WTC11 (cell line): ENCODE measurements around the gene CGB2.
"Not testable (repeated sequence)": the region's sequence is repeated elsewhere in the genome, so short reads cannot be mapped to it uniquely, and the experiment has no call there.

Experiments used
- CREB1 ChIP-seq: sonication (generic); formaldehyde crosslinking; IDR thresholded peaks from 2 replicates; pipeline ENCODE4 v1.8.0; 2023; ENCODE audit warnings: mild to moderate bottlenecking, missing genetic modification reagents
- ESRRA ChIP-seq: sonication (generic); formaldehyde crosslinking; IDR thresholded peaks from 2 replicates; pipeline ENCODE4 v1.8.1; 2022; ENCODE audit warnings: mild to moderate bottlenecking, missing genetic modification reagents, borderline replicate concordance
- IRF2 ChIP-seq: sonication (generic); formaldehyde crosslinking; IDR thresholded peaks from 2 replicates; pipeline ENCODE4 v1.8.0; 2022; ENCODE audit warnings: low read depth, missing genetic modification reagents, borderline replicate concordance
- MAX ChIP-seq: sonication (generic); formaldehyde crosslinking; IDR thresholded peaks from 2 replicates; pipeline ENCODE4 v1.8.0; 2022; ENCODE audit warnings: mild to moderate bottlenecking, missing genetic modification reagents
- NR2C2 ChIP-seq: sonication (generic); formaldehyde crosslinking; IDR thresholded peaks from 2 replicates; pipeline ENCODE4 v1.8.0; 2022; ENCODE audit warnings: mild to moderate bottlenecking, missing genetic modification reagents
- USF2 ChIP-seq: sonication (generic); formaldehyde crosslinking; IDR thresholded peaks from 2 replicates; pipeline ENCODE4 v1.8.1; 2023; ENCODE audit warnings: mild to moderate bottlenecking, missing genetic modification reagents, moderate library complexity
- ZNF423 ChIP-seq: fragments of 250-450 bp; sonication (Bioruptor Pico); IDR thresholded peaks from 2 replicates; pipeline ENCODE4 v2.1.2; 2022; ENCODE audit warnings: mild to moderate bottlenecking, moderate library complexity
- TF ChIP-seq, protein P1 (sequence below): fragments of 200-600 bp; IDR thresholded peaks from 2 replicates; pipeline ENCODE4 v1.8.0; 2022; ENCODE audit warnings: antibody characterized with exemption
- TF ChIP-seq, protein P2 (sequence below): sonication (generic); formaldehyde crosslinking; IDR thresholded peaks from 2 replicates; pipeline ENCODE4 v1.8.0; 2022; ENCODE audit warnings: missing genetic modification reagents
- TF ChIP-seq, protein P3 (sequence below): sonication (generic); formaldehyde crosslinking; IDR thresholded peaks from 2 replicates; pipeline ENCODE4 v1.8.1; 2023; ENCODE audit warnings: mild to moderate bottlenecking, missing genetic modification reagents

- not testable (repeated sequence) for TF ChIP-seq MAX (CRISPR knock-in tag); CREB1 (CRISPR knock-in tag); ESRRA (CRISPR knock-in tag); ZNF423 (CRISPR knock-in tag); IRF2 (CRISPR knock-in tag); USF2; NR2C2 (CRISPR knock-in tag)
- TF ChIP-seq, protein P1, sequence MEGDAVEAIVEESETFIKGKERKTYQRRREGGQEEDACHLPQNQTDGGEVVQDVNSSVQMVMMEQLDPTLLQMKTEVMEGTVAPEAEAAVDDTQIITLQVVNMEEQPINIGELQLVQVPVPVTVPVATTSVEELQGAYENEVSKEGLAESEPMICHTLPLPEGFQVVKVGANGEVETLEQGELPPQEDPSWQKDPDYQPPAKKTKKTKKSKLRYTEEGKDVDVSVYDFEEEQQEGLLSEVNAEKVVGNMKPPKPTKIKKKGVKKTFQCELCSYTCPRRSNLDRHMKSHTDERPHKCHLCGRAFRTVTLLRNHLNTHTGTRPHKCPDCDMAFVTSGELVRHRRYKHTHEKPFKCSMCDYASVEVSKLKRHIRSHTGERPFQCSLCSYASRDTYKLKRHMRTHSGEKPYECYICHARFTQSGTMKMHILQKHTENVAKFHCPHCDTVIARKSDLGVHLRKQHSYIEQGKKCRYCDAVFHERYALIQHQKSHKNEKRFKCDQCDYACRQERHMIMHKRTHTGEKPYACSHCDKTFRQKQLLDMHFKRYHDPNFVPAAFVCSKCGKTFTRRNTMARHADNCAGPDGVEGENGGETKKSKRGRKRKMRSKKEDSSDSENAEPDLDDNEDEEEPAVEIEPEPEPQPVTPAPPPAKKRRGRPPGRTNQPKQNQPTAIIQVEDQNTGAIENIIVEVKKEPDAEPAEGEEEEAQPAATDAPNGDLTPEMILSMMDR = peak; percentile 91
- TF ChIP-seq, protein P2, sequence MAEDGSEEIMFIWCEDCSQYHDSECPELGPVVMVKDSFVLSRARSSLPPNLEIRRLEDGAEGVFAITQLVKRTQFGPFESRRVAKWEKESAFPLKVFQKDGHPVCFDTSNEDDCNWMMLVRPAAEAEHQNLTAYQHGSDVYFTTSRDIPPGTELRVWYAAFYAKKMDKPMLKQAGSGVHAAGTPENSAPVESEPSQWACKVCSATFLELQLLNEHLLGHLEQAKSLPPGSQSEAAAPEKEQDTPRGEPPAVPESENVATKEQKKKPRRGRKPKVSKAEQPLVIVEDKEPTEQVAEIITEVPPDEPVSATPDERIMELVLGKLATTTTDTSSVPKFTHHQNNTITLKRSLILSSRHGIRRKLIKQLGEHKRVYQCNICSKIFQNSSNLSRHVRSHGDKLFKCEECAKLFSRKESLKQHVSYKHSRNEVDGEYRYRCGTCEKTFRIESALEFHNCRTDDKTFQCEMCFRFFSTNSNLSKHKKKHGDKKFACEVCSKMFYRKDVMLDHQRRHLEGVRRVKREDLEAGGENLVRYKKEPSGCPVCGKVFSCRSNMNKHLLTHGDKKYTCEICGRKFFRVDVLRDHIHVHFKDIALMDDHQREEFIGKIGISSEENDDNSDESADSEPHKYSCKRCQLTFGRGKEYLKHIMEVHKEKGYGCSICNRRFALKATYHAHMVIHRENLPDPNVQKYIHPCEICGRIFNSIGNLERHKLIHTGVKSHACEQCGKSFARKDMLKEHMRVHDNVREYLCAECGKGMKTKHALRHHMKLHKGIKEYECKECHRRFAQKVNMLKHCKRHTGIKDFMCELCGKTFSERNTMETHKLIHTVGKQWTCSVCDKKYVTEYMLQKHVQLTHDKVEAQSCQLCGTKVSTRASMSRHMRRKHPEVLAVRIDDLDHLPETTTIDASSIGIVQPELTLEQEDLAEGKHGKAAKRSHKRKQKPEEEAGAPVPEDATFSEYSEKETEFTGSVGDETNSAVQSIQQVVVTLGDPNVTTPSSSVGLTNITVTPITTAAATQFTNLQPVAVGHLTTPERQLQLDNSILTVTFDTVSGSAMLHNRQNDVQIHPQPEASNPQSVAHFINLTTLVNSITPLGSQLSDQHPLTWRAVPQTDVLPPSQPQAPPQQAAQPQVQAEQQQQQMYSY = not testable (repeated sequence)
- TF ChIP-seq, protein P3, sequence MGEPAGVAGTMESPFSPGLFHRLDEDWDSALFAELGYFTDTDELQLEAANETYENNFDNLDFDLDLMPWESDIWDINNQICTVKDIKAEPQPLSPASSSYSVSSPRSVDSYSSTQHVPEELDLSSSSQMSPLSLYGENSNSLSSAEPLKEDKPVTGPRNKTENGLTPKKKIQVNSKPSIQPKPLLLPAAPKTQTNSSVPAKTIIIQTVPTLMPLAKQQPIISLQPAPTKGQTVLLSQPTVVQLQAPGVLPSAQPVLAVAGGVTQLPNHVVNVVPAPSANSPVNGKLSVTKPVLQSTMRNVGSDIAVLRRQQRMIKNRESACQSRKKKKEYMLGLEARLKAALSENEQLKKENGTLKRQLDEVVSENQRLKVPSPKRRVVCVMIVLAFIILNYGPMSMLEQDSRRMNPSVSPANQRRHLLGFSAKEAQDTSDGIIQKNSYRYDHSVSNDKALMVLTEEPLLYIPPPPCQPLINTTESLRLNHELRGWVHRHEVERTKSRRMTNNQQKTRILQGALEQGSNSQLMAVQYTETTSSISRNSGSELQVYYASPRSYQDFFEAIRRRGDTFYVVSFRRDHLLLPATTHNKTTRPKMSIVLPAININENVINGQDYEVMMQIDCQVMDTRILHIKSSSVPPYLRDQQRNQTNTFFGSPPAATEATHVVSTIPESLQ (CRISPR knock-in tag) = not testable (repeated sequence)
These were observed 5.1 kb downstream of the CGB2 start, which contains the start of gene CGB1 for GRCh38 chr19:49036815-49037214.
